Neural cell (in vitro differentiated cells): ENCODE data around the gene OR13H1.

Source experiments
- CTCF ChIP-seq: fragments of 450-650 bp; IDR thresholded peaks from 2 replicates; pipeline ENCODE4 v1.5.1; 2014; ENCODE audit warnings: antibody characterized with exemption, mild to moderate bottlenecking, moderate library complexity; ENCODE audit not compliant: poor library complexity, severe bottlenecking
- EP300 ChIP-seq: fragments of 450-650 bp; conservative IDR thresholded peaks from 2 replicates; pipeline ENCODE4 v1.6.1; 2014; ENCODE audit warnings: antibody characterized with exemption, mild to moderate bottlenecking, moderate library complexity; ENCODE audit not compliant: poor library complexity, severe bottlenecking
- TAF1 ChIP-seq: IDR thresholded peaks from 2 replicates; pipeline ENCODE4 v1.6.1; 2012; ENCODE audit warnings: low read depth
- TF ChIP-seq, protein P1 (sequence below): IDR thresholded peaks from 2 replicates; pipeline ENCODE4 v1.6.1; 2012; ENCODE audit warnings: borderline replicate concordance

GRCh38 chrX:131543774-131544173 lies at the start of gene OR13H1:
- no peak for TF ChIP-seq CTCF
- TF ChIP-seq, protein P1, sequence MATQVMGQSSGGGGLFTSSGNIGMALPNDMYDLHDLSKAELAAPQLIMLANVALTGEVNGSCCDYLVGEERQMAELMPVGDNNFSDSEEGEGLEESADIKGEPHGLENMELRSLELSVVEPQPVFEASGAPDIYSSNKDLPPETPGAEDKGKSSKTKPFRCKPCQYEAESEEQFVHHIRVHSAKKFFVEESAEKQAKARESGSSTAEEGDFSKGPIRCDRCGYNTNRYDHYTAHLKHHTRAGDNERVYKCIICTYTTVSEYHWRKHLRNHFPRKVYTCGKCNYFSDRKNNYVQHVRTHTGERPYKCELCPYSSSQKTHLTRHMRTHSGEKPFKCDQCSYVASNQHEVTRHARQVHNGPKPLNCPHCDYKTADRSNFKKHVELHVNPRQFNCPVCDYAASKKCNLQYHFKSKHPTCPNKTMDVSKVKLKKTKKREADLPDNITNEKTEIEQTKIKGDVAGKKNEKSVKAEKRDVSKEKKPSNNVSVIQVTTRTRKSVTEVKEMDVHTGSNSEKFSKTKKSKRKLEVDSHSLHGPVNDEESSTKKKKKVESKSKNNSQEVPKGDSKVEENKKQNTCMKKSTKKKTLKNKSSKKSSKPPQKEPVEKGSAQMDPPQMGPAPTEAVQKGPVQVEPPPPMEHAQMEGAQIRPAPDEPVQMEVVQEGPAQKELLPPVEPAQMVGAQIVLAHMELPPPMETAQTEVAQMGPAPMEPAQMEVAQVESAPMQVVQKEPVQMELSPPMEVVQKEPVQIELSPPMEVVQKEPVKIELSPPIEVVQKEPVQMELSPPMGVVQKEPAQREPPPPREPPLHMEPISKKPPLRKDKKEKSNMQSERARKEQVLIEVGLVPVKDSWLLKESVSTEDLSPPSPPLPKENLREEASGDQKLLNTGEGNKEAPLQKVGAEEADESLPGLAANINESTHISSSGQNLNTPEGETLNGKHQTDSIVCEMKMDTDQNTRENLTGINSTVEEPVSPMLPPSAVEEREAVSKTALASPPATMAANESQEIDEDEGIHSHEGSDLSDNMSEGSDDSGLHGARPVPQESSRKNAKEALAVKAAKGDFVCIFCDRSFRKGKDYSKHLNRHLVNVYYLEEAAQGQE = no peak
- no peak for TF ChIP-seq EP300
- TF ChIP-seq TAF1 = no peak
